Fibroblast of the aortic adventitia (primary cell): ENCODE data around the gene MAB21L2. TPM values are rescaled to one million over a fixed set of nuclear protein-coding genes. Genes with fewer than 3 reads are reported as not detected.
A peak's percentile ranks its signal among the peaks of the same experiment; 100 is the strongest.

Experiments used
- DNase-seq: peaks from one replicate; pipeline ENCODE4 v3.0.0-alpha.2; 2010; ENCODE audit warnings: low read depth
- H3K4me3 ChIP-seq: 2 replicates; pipeline ENCODE4 v1.5.1; 2011; ENCODE audit warnings: low read depth, mild to moderate bottlenecking, control low read depth, low read length, moderate library complexity
- total RNA-seq: library from RNA; depleted of rRNA; stranded (reverse); fragments of >200 nt; gene quantifications from 2 replicates; pipeline ENCODE4 v1.2.3, GENCODE V29; 2012; ENCODE audit warnings: low replicate concordance
- TF ChIP-seq, protein P1 (sequence below): IDR thresholded peaks from 2 replicates; pipeline ENCODE4 v1.5.1; 2011; ENCODE audit warnings: mild to moderate bottlenecking, low read length, control low read depth, inconsistent platforms; ENCODE audit not compliant: insufficient read depth

Gene MAB21L2
- total RNA-seq, 1 donor: 0.63 TPM

DNA sequence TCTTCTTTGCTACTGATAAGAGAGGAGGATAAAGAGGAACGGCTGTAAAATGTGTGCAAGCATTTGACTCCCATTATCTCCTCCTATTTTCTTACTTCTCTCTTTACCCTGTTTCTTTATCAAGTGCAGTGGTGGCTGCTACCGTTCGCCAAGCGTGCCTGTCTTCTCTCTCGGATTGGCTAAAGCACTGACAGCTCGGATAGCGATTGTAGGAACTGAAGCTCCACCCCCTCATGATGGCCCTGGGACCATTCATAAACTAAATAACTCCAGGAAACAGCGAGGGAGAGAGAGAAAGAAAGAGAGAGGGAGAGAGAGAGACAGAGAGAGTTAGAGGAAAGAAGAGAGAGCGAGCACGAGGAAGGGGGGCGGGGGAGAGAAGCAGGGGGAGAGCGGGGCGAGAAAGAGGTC lies 305 bp upstream of the MAB21L2 start:
- TF ChIP-seq, protein P1, sequence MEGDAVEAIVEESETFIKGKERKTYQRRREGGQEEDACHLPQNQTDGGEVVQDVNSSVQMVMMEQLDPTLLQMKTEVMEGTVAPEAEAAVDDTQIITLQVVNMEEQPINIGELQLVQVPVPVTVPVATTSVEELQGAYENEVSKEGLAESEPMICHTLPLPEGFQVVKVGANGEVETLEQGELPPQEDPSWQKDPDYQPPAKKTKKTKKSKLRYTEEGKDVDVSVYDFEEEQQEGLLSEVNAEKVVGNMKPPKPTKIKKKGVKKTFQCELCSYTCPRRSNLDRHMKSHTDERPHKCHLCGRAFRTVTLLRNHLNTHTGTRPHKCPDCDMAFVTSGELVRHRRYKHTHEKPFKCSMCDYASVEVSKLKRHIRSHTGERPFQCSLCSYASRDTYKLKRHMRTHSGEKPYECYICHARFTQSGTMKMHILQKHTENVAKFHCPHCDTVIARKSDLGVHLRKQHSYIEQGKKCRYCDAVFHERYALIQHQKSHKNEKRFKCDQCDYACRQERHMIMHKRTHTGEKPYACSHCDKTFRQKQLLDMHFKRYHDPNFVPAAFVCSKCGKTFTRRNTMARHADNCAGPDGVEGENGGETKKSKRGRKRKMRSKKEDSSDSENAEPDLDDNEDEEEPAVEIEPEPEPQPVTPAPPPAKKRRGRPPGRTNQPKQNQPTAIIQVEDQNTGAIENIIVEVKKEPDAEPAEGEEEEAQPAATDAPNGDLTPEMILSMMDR: no peak
- DNase-seq: peak; percentile 44
- no peak overlapping the region for H3K4me3 ChIP-seq

DNA sequence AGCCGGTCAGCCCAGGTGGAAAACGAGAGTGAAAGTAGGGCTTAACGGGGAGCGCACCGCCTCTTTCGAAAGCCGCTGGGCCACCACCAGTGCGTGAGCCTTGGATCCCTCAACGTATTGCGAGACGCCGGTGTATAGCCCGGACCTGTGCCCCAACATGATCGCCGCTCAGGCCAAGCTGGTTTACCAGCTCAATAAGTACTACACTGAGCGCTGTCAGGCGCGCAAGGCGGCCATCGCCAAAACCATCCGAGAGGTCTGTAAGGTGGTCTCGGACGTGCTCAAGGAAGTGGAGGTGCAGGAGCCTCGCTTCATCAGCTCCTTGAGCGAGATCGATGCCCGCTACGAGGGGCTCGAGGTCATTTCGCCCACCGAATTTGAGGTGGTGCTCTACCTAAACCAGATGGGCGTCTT lies 929 bp downstream of the MAB21L2 start:
- TF ChIP-seq, protein P1: no peak
- peak overlapping the region; percentile 50 for H3K4me3 ChIP-seq
- no peak for DNase-seq

DNA sequence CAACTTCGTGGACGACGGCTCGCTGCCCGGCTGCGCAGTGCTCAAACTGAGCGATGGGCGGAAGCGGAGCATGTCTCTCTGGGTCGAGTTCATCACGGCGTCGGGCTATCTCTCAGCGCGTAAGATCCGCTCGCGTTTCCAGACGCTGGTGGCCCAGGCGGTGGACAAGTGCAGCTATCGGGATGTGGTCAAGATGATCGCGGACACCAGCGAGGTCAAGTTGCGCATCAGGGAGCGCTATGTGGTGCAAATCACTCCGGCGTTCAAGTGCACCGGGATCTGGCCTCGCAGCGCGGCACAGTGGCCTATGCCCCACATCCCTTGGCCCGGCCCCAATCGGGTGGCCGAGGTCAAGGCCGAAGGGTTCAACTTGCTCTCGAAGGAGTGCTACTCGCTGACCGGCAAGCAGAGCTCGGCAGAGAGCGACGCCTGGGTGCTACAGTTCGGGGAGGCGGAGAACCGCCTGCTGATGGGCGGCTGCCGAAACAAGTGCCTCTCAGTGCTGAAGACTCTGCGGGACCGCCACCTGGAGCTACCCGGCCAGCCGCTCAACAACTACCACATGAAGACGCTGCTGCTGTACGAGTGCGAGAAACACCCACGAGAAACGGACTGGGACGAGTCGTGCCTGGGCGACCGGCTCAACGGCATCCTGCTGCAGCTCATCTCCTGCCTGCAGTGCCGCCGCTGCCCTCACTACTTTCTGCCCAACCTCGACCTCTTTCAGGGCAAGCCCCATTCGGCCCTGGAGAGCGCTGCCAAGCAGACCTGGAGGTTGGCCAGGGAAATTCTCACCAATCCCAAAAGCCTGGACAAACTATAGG lies 1.5 kb downstream of the MAB21L2 start:
- TF ChIP-seq, protein P1: no peak
- H3K4me3 ChIP-seq: peak overlapping the region; percentile 50

DNA sequence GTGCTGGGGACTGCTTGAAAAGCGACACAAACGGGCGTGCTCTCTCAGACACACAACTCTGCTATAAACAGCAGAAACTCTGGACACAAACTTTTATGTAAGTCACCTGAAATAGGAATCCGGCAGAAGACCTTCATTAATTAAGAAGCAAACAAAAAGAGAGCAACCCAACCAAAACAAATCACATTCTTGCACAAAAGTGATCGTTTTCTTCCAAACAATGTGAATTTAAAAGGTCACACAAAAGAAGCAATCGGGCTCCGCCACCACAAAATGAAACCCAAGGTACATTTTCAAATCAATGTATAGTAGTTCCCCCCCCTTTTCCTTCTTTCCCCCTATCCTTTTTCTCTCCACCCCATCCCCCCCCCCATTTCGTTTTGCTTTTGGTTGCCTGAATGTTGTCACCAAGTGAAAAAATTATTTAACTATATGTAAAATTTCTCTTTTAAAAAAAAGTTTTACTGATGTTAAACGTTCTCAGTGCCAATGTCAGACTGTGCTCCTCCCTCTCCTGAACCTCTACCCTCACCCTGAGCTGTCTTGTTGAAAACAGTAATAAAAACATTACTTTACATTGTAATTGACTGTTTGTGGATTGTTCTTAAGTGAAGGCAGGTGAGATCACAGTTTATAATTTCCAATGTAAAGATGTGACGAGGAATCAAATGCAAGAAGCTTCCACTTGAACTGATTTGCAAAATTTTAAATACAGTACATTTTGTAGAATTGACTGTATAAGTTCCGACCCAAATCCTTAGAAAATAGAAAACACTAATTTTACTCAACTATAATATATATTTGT lies 2.4 kb downstream of the MAB21L2 start:
- H3K4me3 ChIP-seq: peak overlapping the region; percentile 50
- TF ChIP-seq, protein P1: no peak
- DNase-seq: no peak

More for the DNA sequence above, 1.5 kb downstream of the MAB21L2 start:
- DNase-seq: no peak

DNA sequence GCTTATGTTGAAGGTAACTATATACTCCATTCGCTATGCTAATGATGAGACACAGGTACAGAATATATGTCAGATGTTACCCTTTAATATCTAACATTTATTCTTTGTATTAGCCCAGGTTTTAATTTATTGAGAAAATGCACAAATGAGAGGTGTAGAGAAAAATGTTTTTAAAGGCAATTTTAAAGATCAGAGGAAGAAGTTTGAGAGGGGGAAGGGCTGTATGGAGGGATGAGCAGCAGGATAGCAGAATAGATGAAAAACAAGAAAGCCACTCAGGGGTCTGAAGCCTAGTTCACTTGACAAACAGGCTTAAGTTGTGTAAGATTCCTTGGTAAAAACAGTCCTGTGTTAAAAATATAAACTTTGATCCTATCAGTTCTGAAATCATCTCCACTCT lies 3.7 kb downstream of the MAB21L2 start:
- DNase-seq: no peak
- H3K4me3 ChIP-seq: no peak overlapping the region
- TF ChIP-seq, protein P1: no peak

DNA sequence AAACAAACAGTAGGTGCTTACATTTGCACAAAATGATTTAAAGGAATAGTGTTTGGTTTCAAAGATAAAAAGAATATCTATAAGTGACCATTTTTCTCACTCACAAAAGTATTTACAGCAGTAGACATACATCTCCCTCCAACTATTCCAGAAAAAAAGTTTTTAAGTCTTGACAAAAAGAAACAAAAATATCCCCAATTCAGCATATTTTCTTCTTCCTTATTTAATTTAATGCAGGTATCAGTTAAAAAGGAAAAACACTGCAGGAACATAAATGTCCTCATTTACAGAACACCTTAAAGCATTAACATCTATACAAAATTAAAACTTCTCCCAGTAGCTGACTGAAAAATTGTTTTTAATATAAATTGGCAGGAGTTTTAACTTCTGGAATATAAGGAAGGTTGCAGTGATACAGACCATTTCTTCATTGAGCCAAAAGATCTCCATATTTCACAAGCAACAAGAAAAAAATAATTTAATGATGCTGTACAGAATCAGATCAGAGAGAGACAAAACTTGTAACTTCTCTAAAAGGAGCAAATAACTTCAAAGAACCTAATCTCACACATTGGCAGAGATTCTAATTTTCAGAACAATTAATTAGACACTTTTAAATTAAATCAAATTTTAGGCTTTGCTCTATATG lies 4.3 kb downstream of the MAB21L2 start:
- no peak overlapping the region for H3K4me3 ChIP-seq
- DNase-seq: no peak
- TF ChIP-seq, protein P1: no peak
